Endothelial cell of umbilical vein (primary cell): ENCODE measurements around the gene IL4R. TPM values are rescaled to one million over a fixed set of nuclear protein-coding genes. Genes with fewer than 3 reads are reported as not detected.

Experiments
- BruUV-seq: library from RNA; stranded (reverse); fragments of 400-500 nt; replicated peaks from 2 replicates; lab custom pipeline; 2021; lab: Mats Ljungman, UMichigan
- CTCF ChIA-PET: fragments of 300-600, 350-600 bp; sonication (Branson Sonifier 250); formaldehyde crosslinking; loops from one replicate; lab custom pipeline; 2021; ENCODE audit warnings: antibody characterized with exemption, inconsistent platforms; lab: Charles Lee
- POLR2A ChIA-PET: fragments of 300-600, 350-600 bp; sonication (Branson Sonifier 250); formaldehyde crosslinking; loops from one replicate; lab custom pipeline; 2021; ENCODE audit warnings: antibody characterized with exemption, inconsistent platforms; lab: Charles Lee
- DNase-seq: peaks from one replicate; pipeline ENCODE4 v3.0.0-alpha.2; 2011; ENCODE audit warnings: low read depth, low spot score
- FAIRE-seq: peaks from 2 replicates; lab custom pipeline; 2011; peaks lifted over from hg19 to GRCh38; lab: Jason Lieb, UNC
- H2AFZ ChIP-seq: 2 replicates; pipeline ENCODE4 v1.6.0; 2012; ENCODE audit warnings: low read depth, low read length, control low read depth, inconsistent platforms
- H3K27ac ChIP-seq: 2 replicates; pipeline ENCODE4 v1.5.1; 2011; ENCODE audit warnings: low read depth, mild to moderate bottlenecking, control low read depth, low read length, moderate library complexity; ENCODE audit not compliant: insufficient read depth
- H3K27me3 ChIP-seq, 2 experiments: 2 replicates each; pipeline versions ENCODE4 v1.6.0 to v1.6.1; 2011; ENCODE audit warnings: low read length in 2 of 2, mixed read lengths in 1 of 2; ENCODE audit not compliant: control insufficient read depth in 2 of 2, insufficient read depth in 2 of 2
- H3K36me3 ChIP-seq, 2 experiments: 2 replicates in 1 of 2; 3 replicates in 1 of 2; pipeline ENCODE4 v1.5.1; 2011; ENCODE audit warnings: low read length in 2 of 2, mild to moderate bottlenecking in 1 of 2, moderate library complexity in 1 of 2; ENCODE audit not compliant: control insufficient read depth in 2 of 2, insufficient read depth in 2 of 2; ENCODE audit errors: extremely low read depth in 1 of 2
- H3K4me1 ChIP-seq: 3 replicates; pipeline ENCODE4 v1.5.1; 2011; ENCODE audit warnings: mild to moderate bottlenecking, low read length; ENCODE audit not compliant: control insufficient read depth, insufficient read depth; ENCODE audit errors: extremely low read depth
- H3K4me2 ChIP-seq: 2 replicates; pipeline ENCODE4 v1.6.1; 2011; ENCODE audit warnings: low read length, control low read depth, mixed read lengths; ENCODE audit not compliant: insufficient read depth
- H3K4me3 ChIP-seq, 3 experiments: fragments of 200-600 bp in 1 of 3; sonication (generic), shearing (Covaris generic) in 1 of 3; replicated peaks in 1 of 3; 2 replicates each; pipeline ENCODE4 v1.5.1; 2011 to 2016; ENCODE audit warnings: control low read depth in 3 of 3, low read length in 3 of 3, mild to moderate bottlenecking in 2 of 3, inconsistent platforms in 1 of 3, low read depth in 1 of 3, moderate library complexity in 1 of 3; ENCODE audit not compliant: insufficient read depth in 1 of 3
- H3K79me2 ChIP-seq: 2 replicates; pipeline ENCODE4 v1.6.0; 2012; ENCODE audit warnings: low read length, inconsistent platforms; ENCODE audit not compliant: control insufficient read depth, insufficient read depth
- H3K9ac ChIP-seq: replicated peaks from 2 replicates; pipeline ENCODE3; 2011; ENCODE audit warnings: low read length, control low read depth; ENCODE audit not compliant: insufficient read depth; ENCODE audit errors: extremely low read depth
- H3K9me1 ChIP-seq: replicated peaks from 3 replicates; pipeline ENCODE4 v1.6.0; 2011; ENCODE audit warnings: mild to moderate bottlenecking, low read length; ENCODE audit not compliant: control insufficient read depth, insufficient read depth; ENCODE audit errors: extremely low read depth
- H3K9me3 ChIP-seq: replicated peaks from 2 replicates; pipeline ENCODE4 v1.5.1; 2012; ENCODE audit warnings: low read length, inconsistent platforms; ENCODE audit not compliant: control insufficient read depth, insufficient read depth
- H4K20me1 ChIP-seq: replicated peaks from 2 replicates; pipeline ENCODE3; 2011; ENCODE audit warnings: mild to moderate bottlenecking, low read length; ENCODE audit not compliant: control insufficient read depth, insufficient read depth; ENCODE audit errors: extremely low read depth
- CTCF ChIP-seq, 2 donors: IDR thresholded peaks; 1 replicate in 1 of 2; 2 replicates in 1 of 2; pipeline ENCODE4 v1.5.1; 2011; ENCODE audit warnings: low read length in 2 of 2, mild to moderate bottlenecking in 2 of 2, moderate library complexity in 2 of 2, control low read depth in 1 of 2, inconsistent platforms in 1 of 2, low read depth in 1 of 2; ENCODE audit not compliant: insufficient read depth in 1 of 2; ENCODE audit errors: extremely low read depth in 1 of 2
- EZH2 ChIP-seq: IDR thresholded peaks from 2 replicates; pipeline ENCODE4 v1.6.1; 2012; ENCODE audit warnings: borderline replicate concordance, low read depth, mild to moderate bottlenecking, moderate library complexity, low read length, inconsistent platforms; ENCODE audit not compliant: severe bottlenecking
- FOS ChIP-seq: IDR thresholded peaks from 2 replicates; pipeline ENCODE4 v1.6.1; 2011; ENCODE audit warnings: mild to moderate bottlenecking, low read length, moderate library complexity, borderline replicate concordance; ENCODE audit not compliant: insufficient read depth
- GATA2 ChIP-seq: IDR thresholded peaks from 2 replicates; pipeline ENCODE4 v1.7.0; 2011; ENCODE audit warnings: low read depth, mild to moderate bottlenecking, moderate library complexity, mixed read lengths, low read length; ENCODE audit not compliant: insufficient read length, insufficient read depth
- JUN ChIP-seq: IDR thresholded peaks from 2 replicates; pipeline ENCODE4 v1.6.1; 2011; ENCODE audit warnings: borderline replicate concordance, low read depth; ENCODE audit not compliant: insufficient read length, insufficient read depth
- MAX ChIP-seq: IDR thresholded peaks from 2 replicates; pipeline ENCODE4 v1.6.1; 2011; ENCODE audit not compliant: insufficient read depth, insufficient read length
- MYC ChIP-seq: IDR thresholded peaks from one replicate; pipeline ENCODE4 v1.6.1; 2011; ENCODE audit warnings: mild to moderate bottlenecking, low read depth, low read length
- POLR2A ChIP-seq: IDR thresholded peaks from 2 replicates; pipeline ENCODE4 v1.6.1; 2012; ENCODE audit warnings: low read depth, mild to moderate bottlenecking, control low read depth, low read length
- POLR2AphosphoS5 ChIP-seq: IDR thresholded peaks from 2 replicates; pipeline ENCODE4 v1.6.1; 2012; ENCODE audit warnings: low read depth, mild to moderate bottlenecking, control low read depth, low read length, moderate library complexity; ENCODE audit not compliant: insufficient read depth
- dilution Hi-C: fragments of 300-500 bp; cut with MboI; formaldehyde crosslinking; loops from one replicate; pipeline ENCODE4 v1.15.0; 2019; ENCODE audit warnings: low sequenced_read_pairs; ENCODE audit not compliant: extremely low pct_ligation_motif_present
- intact Hi-C: fragments of 100-400 bp; cut with micrococcal nuclease; formaldehyde crosslinking; loops from one replicate; pipeline ENCODE4 v1.10.0; 2022
- polyA plus RNA-seq, 4 experiments: library from polyadenylated mRNA; depleted of rRNA in 3 of 4; stranded (reverse) in 3 of 4; unstranded in 1 of 4; fragments of >200 nt; gene quantifications; 2 replicates each; pipeline versions ENCODE4 v1.2.1 to v1.2.3, GENCODE V29; 2011 to 2012; ENCODE audit warnings: missing spikeins in 1 of 4
- total RNA-seq: library from RNA; stranded (reverse); gene quantifications from 2 replicates; pipeline ENCODE4 v1.2.3, GENCODE V29; 2021

Gene IL4R
- total and polyA plus RNA-seq, 2 donors (not counting 3 experiments of a cell fraction or from before 2014, with no cell fraction given): 138 to 139 TPM

DNA sequence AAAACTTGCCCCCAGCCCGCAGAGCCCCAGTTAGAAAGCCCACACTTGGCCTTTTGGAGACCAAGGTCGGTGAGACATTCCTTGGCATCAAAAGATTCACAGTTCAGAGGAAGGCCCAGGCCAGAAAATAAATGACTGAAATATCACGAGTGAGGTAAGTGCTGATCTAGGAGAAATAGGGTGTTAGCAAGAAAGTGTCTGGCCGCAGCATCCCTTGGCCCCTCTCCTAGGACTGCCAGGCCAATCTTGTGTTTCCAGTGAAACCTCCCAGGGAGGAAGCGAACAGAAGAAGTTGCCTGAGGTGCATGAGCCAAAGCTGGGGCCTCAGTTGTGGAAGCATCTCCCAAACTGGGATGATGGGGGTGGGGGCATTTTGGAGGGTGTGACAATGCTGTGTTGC lies 22.7 kb upstream of the IL4R start:
- Histone ChIP-seq H3K9me1 (no peaks in the 10 kb centered on the region), H4K20me1 (no peaks in the 10 kb centered on the region), H3K4me1 (peaks cover 10% of the 10 kb centered on the region), H3K9ac (no peak overlapping the region), H2AFZ (no peak overlapping the region), H3K36me3 (no peaks in the 10 kb centered on the region), H3K27ac (no peak overlapping the region), H3K9me3 (no peaks in the 10 kb centered on the region), H3K27me3 (no peaks in the 10 kb centered on the region), H3K79me2 (no peaks in the 10 kb centered on the region), H3K4me3 (no peak overlapping the region), H3K4me2 (no peak overlapping the region)
- DNase-seq: no peak
- ChIA-PET CTCF (no interaction called here), POLR2A (no interaction called here)
- no peak for FAIRE-seq
- BruUV-seq: no TSS peak
- dilution Hi-C loops (no loop called here), intact Hi-C loops (no loop called here)
- TF ChIP-seq EZH2: no peak
- no peak for TF ChIP-seq FOS
- TF ChIP-seq CTCF (IDR thresholded peaks at IDR 0.05; ENCODE audit: extremely low read depth in 1 of 2, insufficient read depth in 1 of 2, low read depth in 1 of 2, low read length in 2 of 2): no peak
- no peak for TF ChIP-seq MAX
- no peak for TF ChIP-seq JUN
- TF ChIP-seq MYC: no peak
- TF ChIP-seq GATA2: no peak
- TF ChIP-seq POLR2A: no peak
- no peak for TF ChIP-seq POLR2AphosphoS5
